Occipital lobe (tissue), 2 donors: ENCODE measurements around the gene MBTPS1. TPM values are rescaled to one million over a fixed set of nuclear protein-coding genes. Genes with fewer than 3 reads are reported as not detected.

Source experiments
- DNase-seq: peaks from one replicate; lab custom pipeline; 2025; lab: John Stamatoyannopoulos, UW
- total RNA-seq: library from RNA; depleted of rRNA; stranded (reverse); fragments of >200 nt; gene quantifications from one replicate; pipeline ENCODE4 v1.2.3, GENCODE V29; 2014

MBTPS1 gene
- total RNA-seq, 1 donor from 2014 or later = 78.1 TPM

- no peak for DNase-seq
Measured at GRCh38 chr16:84038469-84038868, 78.3 kb downstream of the MBTPS1 start.

- no peak for DNase-seq
Measured at GRCh38 chr16:84036982-84037425, 79.7 kb downstream of the MBTPS1 start.

- no peak for DNase-seq
Measured at GRCh38 chr16:84036131-84036530, 80.6 kb downstream of the MBTPS1 start.

GRCh38 chr16:84034516-84034915, 82.2 kb downstream of the MBTPS1 start:
- DNase-seq = no peak

- no peak for DNase-seq
Measured at GRCh38 chr16:84033251-84034195, 83.2 kb downstream of the MBTPS1 start.

- no peak for DNase-seq
Measured at GRCh38 chr16:84032458-84033178, 84.1 kb downstream of the MBTPS1 start.

- DNase-seq = no peak
Measured at GRCh38 chr16:84031556-84031955, 85.2 kb downstream of the MBTPS1 start.

- no peak for DNase-seq
Measured at GRCh38 chr16:84029297-84030047, 87.3 kb downstream of the MBTPS1 start.

GRCh38 chr16:84027625-84028024, 89.1 kb downstream of the MBTPS1 start:
- no peak for DNase-seq

- DNase-seq = no peak
Measured at GRCh38 chr16:84026606-84027005, 90.1 kb downstream of the MBTPS1 start.

GRCh38 chr16:84024854-84025253, 91.9 kb downstream of the MBTPS1 start:
- DNase-seq = no peak

GRCh38 chr16:84022644-84023043, 94.1 kb downstream of the MBTPS1 start:
- DNase-seq = no peak

GRCh38 chr16:84021488-84021887, 95.3 kb downstream of the MBTPS1 start:
- no peak for DNase-seq

- no peak for DNase-seq
Measured at GRCh38 chr16:84020353-84020752, 96.4 kb downstream of the MBTPS1 start.

- DNase-seq = no peak
Measured at GRCh38 chr16:84018710-84019109, 98.0 kb downstream of the MBTPS1 start.

- no peak for DNase-seq
Measured at GRCh38 chr16:84016477-84016876, 100.3 kb downstream of the MBTPS1 start.

- DNase-seq = no peak
Measured at GRCh38 chr16:84015399-84015798, 101.3 kb downstream of the MBTPS1 start.

GRCh38 chr16:84014570-84015327, 102.0 kb downstream of the MBTPS1 start:
- no peak for DNase-seq

- DNase-seq = peak; percentile 61
Measured at GRCh38 chr16:84013787-84014569, 102.8 kb downstream of the MBTPS1 start.

- no peak for DNase-seq
Measured at GRCh38 chr16:84009282-84009681, 107.5 kb downstream of the MBTPS1 start.
